Eye (tissue), 1 donor: Measurements from ENCODE around the gene WDR45B.
"Not testable (repeated sequence)": the region's sequence is repeated elsewhere in the genome, so short reads cannot be mapped to it uniquely, and the experiment has no call there.

Experiments used
- DNase-seq: peaks from one replicate; pipeline ENCODE4 v3.0.0-alpha.2; 2015

Gene WDR45B

DNA sequence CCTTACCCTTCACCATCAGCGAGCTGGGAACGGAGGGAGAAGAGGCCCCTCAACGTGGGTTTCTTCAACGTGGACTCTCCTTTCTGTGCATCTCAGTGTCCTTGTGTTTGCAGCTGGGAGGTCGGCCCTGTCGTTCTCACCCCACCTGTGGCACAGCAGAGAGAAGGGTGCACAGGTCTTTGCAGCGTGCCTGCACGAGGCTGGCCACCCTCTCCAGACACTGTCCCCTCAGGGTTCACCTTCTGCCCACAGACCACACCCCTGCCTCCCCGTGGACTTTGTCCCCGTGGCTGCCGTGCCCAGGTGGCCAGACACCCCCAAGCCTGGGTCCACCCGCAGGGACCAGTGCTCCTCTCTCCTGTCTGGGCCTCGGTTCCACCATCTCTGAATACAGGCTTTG lies 7.3 kb upstream of the WDR45B start:
- no peak for DNase-seq

DNA sequence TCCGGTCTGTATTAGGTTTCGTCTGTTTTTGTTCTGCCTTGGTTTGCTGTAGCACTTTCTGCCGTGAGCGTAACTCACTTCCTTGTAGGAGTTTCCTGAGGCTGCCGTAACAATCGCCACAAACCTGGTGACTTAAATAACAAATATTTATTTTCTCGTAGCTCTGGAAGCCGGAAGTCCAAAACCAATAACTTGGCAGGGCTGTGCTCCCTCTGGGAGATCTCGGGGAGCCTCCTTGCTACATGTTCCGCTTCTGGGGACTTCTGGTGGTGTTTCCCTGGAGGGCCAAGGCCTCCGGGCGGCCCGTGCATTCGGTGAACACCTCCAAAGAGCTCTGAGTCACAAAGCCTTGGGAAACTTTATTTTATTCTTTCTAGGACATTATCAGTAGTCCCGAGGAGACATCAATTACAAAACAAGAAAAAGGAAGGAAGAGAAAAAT lies 6.8 kb upstream of the WDR45B start:
- DNase-seq = no peak

DNA sequence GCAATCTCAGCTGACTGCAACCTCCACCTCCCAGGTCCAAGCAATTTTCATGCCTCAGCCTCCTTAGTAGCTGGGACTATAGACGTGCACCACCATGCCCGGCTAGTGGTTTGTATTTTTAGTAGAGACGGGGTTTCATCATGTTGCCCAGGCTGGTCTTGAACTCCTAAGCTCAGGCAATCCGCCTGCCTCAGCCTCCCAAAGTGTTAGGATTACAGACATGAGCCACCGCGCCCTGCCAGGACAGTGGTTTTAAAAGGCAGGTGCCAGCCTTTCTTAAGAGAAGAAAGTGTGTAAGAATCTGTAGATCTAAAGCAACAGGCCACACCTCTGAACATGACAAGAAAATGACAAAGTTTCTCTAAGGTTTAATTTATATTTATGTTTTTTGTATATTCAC lies 6.4 kb upstream of the WDR45B start:
- DNase-seq = not testable (repeated sequence)

DNA sequence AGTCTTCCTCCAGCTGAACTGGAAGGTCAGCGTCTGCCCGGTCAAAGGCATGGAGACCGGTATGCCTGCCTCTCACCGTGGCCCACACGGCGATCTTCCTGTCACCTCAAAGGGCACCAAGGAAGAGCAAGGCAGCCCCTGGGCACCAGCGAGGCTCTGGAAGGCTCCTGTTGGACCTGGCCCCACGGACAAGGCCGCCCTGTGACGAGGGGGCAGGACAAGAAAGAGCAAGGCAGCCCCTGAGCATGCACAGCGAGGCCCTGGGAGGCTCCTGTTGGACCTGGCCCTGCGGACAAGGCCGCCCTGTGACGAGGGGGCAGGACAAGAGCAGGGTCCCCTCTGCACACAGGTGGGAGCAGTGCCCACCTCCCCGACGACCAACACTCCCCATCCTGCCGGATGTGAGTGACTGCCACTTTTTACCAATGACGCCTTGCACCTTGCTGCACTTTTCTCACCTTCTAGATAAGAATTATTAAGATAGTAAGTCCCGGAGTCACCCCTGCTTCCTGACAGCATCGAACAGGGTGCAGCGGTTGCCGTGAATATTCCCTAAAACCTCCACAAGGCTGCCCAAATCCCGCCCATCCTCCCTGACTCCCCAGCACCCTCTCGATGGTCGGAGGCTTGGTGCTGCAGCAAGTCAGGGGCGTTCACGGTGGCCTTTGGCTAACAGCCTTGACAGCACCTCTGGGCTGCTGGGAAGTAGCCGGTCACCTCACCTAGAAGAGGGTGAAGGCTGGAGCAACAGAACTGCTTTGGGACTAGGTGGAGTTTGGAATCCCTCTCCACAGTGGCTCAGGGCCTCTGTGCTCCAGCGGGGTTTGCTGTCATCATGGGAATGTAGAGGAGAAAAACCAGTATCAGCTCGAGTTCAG lies 5.6 kb upstream of the WDR45B start:
- no peak for DNase-seq

DNA sequence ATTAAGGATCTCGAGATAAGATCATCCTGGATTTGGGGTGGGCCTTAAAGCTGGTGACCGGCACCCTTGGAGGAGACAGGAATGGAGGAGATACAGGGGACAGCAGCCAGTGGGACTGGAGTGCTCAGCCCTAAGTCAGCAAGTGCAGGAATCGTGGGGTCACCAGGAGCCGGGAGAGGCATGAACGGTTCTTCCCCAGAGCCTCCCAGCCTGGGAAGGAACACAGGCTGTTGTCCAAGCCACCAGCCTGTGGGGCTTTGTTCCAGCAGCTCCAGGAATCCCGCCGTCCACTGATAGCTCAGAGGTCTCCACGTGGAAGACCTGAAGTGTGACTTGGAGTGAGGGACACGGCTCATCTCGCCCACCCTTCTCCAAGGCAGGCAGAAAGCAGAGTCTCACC lies 2.5 kb upstream of the WDR45B start:
- no peak for DNase-seq

DNA sequence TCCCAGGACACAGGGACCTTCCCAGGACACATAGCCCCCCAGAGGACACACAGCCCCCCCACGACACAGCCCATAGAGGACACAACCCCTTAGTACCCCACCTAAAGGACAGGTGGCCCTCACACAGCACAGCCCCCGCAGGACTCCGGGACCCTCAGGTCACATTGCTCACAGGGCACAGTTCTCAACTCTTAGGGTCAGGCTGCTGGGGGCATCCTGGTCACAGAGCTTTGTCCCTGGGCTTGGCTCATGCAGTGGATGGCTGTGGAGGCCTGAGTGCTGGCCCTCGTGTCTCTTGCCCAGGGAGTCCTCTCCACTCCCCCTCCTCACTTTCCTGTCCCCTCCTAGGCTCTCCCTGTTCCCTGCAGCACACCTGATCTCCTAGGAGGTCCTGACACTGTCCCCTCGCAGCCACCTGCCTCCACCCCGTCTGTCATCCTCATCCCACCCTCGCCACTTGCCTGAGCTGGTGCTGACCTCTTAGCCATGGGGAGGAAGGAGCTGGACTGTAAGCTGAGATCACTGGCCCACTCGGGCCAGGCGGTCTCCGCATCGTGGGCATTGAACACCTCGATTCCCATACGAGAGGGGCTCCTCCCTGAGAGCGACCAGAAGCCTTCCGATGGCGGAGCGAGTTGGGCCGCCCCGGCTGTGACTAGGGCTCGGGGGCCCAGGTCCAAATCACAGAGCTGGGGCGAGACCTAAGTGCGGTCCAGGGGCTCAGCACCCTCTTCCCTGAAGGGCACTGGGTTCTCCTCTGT lies 1.4 kb upstream of the WDR45B start:
- no peak for DNase-seq

DNA sequence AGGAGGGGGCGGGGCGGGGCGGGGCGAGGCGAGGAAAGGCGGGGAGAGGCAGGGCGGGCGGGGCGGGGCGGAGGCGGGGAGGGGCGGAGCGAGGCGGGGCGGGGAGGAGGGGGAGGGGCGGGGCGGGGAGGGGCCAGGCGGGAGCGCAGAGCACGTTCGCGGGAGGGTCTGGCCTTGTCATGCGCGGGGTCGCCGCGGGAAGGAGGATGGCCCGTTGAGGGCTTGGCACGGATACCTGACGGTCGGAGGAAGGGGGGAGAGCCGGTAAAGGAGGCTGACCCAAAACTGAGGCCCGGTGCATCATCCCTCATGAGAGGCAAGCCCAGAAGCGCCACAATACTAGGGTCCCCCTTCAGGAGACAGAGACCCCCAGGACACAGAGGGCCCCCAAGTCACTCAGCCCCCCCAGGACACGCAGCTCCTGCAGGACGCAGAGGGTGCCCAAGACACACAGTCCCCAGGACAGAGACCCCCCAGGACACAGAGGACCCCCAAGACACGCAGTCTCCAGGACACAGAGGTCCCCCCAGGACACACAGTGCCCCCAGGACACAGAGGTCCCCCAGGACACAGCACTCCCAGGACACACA lies 593 bp upstream of the WDR45B start:
- peak; percentile 70 for DNase-seq

DNA sequence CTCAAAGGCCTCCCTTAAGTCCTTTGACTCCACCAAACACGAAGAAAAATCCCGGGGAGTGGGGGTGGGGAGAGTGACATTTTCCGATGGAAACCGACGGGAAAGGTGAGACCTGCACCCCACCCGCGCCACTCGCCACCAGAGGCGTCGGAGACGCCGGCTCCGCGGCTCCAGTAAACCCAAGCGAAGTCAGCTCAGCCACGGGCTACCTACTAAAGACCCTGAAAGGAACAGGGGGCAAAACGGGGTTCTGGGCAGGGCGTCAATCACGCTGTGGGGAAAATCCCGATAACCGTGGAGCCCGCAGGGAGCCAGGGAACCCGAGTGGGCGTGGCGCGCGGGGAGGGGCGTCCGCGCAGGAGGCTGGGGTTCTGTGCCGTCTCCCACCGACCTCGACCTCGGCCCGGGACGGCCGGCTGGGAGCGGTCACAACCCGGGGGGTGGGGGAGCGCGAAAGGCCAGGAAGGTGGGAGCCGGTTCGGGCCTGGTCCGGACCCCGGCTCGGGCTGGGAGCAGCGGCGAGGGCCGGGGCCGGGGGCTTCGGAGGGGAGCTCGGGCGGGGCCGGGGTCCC lies 565 bp downstream of the WDR45B start:
- DNase-seq = peak; percentile 55

DNA sequence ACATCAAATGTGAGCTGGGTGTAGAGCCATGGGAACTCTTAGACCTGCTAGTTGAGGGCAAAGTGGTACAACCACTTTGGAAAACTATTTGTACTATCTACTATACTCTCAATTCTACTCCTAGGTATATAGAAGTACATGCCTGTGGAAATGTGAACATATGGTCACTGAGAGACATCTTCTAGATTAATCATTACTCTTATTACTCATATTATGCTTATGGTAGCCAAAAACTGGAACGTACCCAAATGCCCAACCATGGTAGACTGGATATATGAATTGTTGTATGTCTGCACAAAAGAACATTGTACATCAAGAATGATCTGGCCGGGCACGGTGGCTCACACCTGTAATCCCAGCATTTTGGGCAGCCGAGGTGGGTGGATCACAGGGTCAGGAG lies 2.7 kb downstream of the WDR45B start:
- no peak for DNase-seq

DNA sequence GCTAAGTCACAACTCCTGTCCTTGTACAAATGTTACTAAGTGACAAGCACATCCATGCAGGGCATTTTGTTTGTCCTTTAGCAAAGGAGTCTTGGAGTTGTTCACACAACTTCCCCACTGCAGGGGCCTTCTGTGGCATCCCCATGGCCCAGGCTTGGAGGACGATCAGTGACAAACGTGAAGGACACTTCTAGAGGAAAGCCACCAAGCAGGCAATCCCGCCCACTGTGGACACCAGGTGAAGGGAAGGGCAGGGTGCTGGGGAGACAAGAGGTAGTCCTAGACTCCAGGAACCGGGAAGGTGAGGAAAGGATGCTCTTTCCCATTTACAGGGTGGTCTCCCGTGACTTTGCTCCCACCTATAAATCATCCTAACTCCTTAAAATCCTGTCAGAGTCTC lies 4.1 kb downstream of the WDR45B start:
- DNase-seq = no peak

DNA sequence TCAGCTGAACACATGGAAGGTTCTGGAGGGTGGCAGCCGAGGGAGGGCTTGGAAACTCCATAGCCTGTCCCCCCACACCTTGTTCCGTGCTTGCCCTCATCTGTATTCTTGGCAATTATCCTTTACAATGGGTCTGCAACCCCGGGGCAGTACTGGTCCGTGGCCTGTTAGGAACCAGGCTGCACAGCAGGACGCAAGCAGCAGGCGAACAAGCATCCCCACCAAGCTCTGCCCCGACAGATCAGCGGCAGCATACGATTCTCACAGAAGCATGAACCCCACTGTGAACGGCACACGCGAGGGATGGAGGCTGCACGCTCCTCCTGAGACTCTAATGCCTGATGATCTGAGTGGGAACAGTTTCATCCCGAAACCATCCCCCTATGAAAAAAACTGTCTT lies 6.2 kb downstream of the WDR45B start:
- no peak for DNase-seq

DNA sequence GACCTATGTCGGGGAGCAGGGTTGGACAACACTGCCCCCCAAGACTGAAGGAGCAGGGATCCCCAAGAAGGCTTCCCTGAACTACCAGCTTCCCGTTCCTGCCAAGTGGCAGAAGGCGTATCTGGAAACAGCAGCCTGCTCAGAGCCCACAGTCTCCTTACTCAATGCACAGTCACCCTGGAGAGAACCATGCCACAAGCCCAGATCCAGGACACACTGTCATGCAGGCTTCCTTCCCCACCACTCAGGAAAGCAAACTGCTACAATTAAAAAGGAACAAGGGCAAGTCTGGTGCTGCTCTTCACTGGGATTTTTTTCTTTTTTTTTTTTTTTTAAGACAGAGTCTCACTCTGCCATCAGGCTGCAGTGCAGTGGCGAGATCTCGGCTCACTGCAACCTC lies 8.2 kb downstream of the WDR45B start:
- DNase-seq = no peak

DNA sequence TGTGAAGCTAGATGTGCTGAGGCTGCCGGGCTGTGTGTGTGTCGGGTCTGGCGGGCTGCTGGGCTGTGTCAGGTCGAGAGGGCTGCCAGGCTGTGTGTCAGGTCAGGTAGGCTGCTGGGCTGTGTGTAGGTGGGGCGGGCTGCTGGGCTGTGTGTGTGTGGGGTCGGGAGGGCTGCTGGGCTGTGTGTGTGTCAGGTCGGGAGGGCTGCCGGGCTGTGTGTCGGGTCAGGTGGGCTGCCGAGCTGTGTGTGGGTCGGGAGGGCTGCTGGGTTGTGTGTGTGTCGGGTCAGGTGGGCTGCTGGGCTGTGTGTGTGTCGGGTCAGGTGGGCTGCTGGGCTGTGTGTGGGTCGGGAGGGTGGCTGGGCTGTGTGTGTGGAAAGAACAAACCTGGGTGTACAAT lies 8.6 kb downstream of the WDR45B start:
- DNase-seq = no peak

DNA sequence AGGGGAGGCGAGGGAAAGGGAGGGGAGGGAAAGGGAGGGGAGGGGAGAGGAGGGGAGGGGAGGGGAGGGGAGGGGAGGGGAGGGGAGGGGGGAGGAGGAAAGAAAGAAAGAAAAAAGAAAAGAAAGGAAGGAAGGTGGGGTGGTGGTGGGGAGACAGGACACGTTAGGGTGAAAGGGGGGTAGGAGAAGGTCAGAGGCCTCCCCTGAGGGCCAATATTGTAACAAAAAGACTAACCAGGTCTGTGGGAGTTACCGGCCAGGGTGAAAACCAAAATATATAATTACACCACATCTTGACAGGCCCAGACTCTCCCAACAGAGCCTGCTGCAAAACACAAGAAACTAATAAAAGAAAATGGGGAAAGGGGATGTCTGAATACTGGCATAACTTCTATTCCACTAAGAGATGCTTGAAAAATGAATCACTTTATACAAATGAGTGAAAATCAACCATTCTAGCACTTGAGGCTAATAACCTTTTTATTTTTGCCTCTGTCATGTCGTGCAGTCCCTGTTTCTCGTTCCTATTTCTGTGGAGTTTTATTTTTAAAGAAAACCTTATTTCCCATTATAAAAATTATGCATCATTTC lies 10.0 kb downstream of the WDR45B start:
- DNase-seq = no peak

DNA sequence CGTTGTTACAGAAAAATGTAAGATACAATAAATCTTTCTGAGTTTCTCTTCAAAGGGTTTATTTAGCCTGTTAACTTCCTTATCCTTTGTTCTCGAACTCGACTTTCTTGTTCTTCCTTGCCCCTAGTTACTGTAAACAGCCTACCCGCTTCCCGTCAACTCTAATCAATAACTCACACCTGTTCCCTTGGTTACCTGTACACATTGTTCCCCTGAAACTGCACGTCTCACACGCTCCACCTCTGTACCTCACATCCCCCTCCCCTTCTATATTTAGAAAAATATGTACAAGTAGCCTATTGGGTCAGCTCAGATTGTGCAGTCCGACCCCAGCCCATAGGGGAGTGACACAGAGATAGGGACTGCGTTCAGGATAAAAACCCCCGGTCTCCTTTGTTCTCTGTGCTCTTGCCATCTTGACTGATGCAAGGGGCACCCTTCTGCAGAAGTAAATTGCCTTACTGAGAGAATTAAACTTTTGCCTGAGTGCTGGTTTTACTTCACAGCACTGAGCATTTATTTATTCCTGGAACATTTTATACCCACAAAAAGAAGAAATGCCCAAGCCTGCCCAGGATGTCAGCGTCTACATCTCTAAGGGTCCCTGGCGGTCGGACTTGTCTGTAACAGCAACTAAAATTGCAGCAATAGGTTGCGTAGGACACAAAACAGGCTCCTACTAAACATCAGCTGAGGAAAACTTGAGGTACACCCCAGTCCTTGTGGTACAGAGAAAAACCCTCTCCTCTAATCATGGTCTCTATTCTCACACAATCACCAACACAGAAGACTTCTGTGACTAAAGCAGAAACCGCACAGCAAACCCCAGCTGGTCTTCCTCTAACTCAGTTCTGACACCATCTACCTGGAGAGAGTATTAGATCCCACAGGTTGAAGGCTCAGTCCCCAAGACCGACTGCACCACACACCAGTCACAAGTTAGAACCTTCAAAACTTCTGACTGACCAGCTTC lies 11.3 kb downstream of the WDR45B start:
- DNase-seq = peak; percentile 33

DNA sequence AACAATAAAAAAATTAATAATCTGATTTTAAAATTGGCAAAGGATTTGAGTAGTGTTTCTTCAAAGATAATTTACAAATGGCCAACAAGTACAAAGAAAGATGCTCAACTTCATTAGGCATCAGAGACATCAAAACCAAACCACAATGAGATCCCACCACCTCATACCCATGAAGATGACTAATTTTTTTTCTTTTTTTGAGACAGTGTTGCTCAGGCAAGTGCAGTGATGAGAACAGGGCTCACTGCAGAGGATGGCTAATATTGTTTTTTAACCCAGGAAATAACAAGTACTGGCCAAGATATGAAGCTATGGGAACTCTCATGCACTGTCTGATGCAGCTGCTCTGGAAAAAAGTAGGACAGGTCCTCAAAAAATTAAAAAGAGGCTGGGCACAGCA lies 14.9 kb downstream of the WDR45B start:
- DNase-seq = no peak

DNA sequence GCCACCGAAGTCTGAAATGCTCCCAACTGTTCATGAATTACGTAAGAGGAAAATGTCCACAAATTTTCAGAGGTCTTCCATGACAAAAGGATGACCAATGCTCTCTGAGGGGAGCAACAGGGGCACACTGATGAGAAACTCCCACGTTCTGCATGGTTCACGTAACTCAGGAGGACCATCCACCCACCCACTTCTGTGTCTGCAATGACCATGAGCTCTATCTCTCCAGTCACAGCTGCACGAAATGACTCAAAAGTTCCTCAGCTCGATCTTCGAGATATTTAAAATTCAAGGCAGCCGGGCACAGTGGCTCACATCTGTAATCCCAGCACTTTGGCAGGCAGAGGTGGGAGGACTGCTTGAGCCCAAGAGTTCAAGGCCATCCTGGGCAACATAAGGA lies 15.8 kb downstream of the WDR45B start:
- DNase-seq = no peak

DNA sequence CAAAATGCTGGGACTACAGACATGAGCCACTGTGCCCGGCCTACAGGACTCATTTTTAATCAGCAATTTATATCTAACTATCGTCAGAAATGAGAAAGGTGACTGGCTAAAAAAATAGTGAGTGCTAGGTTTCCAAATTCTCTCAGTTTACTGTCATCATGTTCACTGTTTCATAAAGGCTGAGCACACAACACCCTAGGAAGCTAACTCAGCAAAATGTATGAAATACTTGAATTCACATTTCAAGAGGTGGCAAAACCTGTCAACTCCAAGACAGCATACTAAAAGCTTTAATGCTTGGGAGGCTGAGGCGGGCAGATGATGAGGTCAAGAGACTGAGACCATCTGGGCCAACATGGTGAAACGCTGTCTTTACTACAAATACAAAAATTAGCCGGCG lies 16.7 kb downstream of the WDR45B start:
- DNase-seq = no peak

DNA sequence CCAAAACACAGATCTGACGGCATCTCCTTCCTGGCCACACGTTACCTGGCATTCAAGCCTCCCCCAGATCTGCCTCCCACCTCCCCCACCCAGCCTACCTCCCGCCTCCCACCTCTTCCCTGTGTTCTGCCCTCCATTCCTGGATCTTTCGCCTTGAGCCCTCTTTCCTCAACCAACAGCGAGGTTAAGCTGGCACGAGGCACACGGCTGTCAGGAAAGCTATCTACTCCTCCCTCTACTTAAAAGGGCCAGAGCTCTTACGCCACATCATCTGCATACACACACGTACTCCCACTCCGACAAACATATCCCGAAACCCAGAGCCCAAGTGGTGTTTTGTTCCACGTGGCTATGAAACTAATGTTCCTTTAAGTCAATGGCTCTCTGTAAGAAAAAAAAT lies 18.0 kb downstream of the WDR45B start:
- DNase-seq = no peak

DNA sequence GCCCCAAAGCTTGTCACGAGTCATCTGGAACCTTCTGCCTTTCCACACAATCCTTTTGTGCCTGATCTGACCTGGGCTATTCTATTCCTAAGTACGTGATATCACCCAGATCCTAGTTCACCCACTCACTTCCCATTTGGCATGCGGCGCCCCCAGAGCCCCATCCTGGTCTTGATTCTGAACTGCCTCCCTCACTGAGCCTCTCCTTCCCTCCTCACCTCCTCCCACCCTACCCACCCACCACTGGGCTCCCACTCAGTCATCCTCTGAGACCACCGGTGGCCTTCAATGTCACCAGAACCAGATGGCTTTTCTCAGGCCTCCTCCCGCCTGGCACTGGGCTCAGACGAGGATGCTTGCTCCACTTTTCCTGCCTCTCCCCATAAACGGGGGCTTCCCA lies 18.5 kb downstream of the WDR45B start:
- DNase-seq = no peak

DNA sequence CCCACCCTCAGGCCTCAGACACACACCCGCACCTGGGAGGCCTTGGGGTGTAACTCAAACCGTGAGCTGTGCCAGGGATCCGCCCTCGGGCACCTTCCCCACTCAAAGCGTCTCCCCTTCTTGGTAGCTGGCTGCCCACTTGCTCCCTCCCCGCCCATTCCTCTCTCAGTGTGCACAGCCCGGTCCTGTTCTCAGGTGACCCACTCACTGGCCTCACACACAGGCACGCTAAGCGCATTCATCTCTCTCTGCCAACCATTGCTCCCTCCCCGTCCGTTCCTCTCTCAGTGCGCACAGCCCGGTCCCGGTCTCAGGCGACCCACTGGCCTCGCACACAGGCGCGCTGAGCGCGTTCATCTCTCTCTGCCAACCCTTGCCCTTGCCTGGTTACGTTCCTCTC lies 20.8 kb downstream of the WDR45B start:
- DNase-seq = no peak

DNA sequence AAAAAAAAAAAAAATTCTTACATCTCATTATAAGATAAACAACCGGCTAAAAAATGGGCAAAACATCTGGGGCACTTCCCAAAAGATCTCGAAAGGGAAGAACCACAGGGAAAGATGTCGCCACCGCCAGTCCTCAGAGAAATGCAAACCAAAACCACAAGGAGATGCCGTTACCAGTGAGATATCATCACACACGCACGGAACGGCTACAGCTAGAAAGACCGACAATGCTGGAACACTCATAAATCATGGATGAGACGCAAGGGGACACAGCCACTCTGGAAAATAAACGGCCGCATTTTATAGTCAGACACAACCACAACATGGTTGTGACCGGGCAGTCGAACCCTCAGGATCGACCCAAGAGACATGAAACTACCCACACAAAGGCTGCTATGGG lies 24.5 kb downstream of the WDR45B start:
- DNase-seq = no peak
